HFF-Myc (cell line): ENCODE results near the gene GRM4.

Experiments
- DNase-seq: peaks from one replicate; pipeline ENCODE4 v3.0.0-alpha.2; 2011; ENCODE audit warnings: low read depth; ENCODE audit errors: extremely low read depth
- H3K4me3 ChIP-seq: replicated peaks from 2 replicates; pipeline ENCODE4 v1.5.1; 2011; ENCODE audit warnings: low read depth, mild to moderate bottlenecking, control low read depth, low read length
- TF ChIP-seq, protein P1 (sequence below): IDR thresholded peaks from 2 replicates; pipeline ENCODE4 v1.5.1; 2012; ENCODE audit warnings: mild to moderate bottlenecking, low read depth, low read length, control low read depth; ENCODE audit errors: missing control alignments

Gene GRM4

DNA sequence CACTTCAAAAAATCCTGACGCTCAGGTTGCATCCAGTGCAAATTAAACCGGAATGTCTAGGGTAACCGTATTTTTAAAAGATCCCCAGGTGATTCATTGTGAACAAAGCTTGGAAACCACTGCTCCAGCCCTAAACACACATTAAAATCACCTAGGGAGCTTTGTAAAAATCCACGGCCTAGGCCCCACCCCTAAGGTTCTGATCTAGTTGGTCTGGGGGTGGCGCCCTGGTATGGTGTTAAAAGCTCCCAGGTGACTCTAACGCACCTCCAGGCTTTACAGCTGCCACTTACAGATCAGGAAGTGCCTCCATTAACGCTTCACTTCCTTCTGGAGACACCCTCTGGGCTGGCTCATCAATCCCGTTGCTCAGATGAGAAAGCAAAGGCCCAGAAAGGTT is 92.2 kb downstream of the GRM4 start:
- TF ChIP-seq, protein P1, sequence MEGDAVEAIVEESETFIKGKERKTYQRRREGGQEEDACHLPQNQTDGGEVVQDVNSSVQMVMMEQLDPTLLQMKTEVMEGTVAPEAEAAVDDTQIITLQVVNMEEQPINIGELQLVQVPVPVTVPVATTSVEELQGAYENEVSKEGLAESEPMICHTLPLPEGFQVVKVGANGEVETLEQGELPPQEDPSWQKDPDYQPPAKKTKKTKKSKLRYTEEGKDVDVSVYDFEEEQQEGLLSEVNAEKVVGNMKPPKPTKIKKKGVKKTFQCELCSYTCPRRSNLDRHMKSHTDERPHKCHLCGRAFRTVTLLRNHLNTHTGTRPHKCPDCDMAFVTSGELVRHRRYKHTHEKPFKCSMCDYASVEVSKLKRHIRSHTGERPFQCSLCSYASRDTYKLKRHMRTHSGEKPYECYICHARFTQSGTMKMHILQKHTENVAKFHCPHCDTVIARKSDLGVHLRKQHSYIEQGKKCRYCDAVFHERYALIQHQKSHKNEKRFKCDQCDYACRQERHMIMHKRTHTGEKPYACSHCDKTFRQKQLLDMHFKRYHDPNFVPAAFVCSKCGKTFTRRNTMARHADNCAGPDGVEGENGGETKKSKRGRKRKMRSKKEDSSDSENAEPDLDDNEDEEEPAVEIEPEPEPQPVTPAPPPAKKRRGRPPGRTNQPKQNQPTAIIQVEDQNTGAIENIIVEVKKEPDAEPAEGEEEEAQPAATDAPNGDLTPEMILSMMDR, result no peak
- DNase-seq, result no peak
- H3K4me3 ChIP-seq, result no peak overlapping the region

DNA sequence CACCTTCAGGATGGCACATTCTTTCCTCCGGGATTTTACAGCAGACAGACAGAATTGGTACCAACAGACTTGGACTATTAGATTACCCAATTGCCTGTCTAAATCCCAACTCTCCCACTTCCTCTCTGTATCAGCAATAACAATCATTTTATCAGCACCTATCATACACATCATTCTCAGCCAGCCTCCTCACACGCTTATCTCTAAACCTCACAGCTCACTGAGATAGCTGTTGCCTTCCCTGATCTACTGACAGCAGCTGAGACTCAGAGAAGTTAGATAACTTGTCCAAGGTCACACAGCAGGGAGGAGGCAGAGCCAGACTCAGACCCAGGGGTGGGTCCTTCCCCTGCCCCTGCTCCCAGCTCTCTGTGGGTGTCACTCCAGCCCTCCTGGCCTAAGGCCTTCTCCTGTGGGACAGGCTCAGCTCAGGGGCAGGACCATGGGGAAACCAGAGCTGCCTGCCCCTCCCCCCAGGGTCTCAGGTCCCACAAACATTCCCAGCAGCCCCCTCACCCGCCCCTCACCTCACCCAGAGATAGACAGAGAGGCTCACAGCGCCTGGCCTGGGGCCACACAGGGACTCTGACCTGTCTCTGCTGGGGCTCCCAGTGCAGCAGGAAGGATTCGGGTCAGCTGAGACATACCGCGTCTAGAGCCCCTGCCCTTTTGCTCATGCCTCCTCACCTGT is 92.8 kb downstream of the GRM4 start:
- no peak for DNase-seq
- TF ChIP-seq, protein P1, result no peak
- H3K4me3 ChIP-seq, result no peak overlapping the region

DNA sequence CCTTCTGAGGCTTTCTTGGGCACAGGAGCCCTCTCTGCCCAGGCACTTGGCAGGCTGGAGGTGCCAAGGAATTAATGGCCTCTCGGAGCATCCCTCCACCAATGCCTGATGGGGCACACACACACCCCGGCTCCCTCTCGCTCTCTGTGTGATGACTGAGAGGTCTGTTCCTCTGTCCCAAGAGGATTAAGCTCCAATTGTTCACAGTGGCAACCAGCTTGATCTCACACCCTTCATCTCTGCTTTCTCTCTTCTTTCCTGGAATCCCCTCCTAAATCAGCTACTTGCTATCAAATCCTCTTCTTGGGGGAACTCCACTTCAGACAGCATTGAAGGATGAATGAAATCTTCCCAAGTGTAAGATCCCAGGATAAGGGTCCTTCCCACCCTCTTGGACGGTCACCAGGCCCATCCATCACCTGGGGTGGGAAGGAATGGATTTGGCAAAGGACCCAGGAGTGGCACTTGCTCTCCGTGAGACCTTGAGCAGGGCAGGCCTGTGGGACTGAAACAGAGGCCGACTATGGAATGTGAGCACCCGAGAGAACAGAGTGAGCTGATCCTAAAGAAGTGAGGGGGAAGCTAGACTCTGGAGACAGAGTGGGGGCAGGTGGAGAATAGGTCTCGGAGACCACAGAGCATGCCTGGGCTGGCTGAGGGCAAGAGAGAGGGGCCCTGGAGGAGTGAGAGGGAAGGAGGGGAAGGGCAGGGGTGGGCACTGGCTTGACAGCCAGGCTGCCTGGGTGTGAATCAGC is 93.6 kb downstream of the GRM4 start:
- TF ChIP-seq, protein P1, result no peak
- DNase-seq, result no peak
- no peak overlapping the region for H3K4me3 ChIP-seq

DNA sequence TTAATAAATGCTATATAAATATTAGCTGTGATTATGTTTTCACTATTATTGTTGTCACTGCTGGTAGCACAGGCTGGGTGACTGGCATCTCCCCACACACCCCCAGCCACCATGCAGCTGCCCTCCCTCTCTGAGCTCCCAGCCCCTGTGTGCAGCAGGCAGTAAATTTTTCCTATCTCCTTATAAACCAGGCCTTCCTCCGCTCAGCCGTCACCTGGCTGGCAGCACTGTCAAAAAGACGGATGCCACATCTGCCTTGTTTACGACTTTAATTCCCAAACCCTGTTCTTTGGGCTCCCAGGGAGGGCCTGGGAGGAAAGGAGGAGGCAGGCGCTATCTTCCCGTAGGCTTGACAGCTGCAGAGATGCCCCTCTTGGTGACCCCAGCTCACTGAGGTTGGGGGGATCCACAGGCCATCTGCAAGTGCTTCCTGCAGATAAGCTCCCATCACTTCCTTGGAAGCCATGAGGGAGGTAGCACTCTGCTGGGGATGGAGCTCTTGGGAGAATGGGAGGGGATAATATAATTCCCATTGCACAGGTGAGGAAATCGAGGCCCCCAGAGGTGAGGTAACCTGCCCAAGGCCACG is 94.5 kb downstream of the GRM4 start:
- DNase-seq, result no peak
- H3K4me3 ChIP-seq, result no peak overlapping the region
- TF ChIP-seq, protein P1, result no peak

DNA sequence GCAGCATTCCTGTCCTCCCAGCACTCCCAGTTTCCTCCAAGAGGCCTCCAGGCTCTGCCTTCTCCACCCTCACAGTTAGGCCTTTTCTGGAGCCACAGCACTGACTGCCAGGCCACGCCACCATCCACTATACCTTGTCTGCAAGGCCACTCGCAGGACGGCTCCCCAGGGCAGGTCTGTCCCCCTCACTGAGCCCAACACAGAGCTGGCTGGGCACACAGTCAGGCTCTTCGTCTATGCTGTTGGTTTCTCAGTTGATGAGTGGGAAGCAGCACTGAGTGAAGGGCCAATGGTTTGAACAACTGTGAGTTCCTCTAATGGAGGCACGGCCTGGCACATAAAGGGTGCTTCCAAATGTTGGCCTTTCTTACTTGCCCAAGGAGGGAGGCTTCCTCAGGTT is 95.2 kb downstream of the GRM4 start:
- TF ChIP-seq, protein P1, result no peak
- H3K4me3 ChIP-seq, result no peak overlapping the region
- no peak for DNase-seq

DNA sequence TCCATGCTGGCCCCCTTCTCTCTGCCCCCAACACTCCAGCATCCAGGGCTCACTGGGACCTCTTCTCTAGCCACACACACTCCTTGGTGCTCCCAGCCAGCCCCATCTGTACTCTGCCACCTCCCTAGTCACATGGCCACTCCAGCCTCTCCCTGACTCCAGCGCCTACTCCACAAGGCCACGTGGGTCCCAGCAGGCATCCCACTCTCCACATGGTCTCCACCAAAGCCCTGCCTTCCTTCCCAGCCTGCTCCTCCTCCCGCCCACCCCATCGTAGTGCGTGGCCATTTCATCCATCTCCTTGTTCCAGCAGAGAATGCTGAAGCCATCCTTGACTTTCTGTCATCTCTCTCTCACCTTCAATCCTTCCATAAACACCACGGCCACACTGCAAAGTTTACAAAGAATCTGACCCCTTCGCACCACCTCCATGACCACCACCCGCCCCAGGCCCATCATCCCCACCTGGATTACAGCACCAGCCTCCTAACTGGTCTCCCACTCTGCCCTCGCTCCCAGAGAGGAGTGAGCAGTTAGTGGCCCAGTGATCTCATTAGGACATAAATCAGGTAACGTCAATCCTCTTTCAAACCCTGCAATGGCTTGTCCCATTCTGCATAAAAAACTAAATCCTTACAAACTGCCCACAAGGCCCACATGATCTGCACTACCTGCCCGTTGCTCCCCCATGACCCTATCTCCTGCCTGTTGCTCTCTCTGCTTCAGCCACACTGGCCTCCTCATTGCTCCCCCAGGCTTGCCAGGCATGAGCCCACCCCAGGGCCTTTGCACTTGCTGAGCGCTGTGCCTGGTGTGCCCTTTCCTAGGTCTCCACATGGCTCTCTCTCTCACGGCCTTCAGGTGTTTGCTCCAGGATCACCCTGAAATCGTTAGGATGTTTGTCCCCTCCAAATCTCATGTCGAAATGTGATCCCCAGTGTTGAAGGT is 96.2 kb downstream of the GRM4 start:
- TF ChIP-seq, protein P1, result no peak
- DNase-seq, result no peak
- H3K4me3 ChIP-seq, result no peak overlapping the region
